Prostate gland (tissue), 2 donors: Measurements from ENCODE around the gene RNF103. TPM values are rescaled to one million over a fixed set of nuclear protein-coding genes. Genes with fewer than 3 reads are reported as not detected.
"Not testable (repeated sequence)": the region's sequence is repeated elsewhere in the genome, so short reads cannot be mapped to it uniquely, and the experiment has no call there.

ENCODE experiments used
- DNase-seq: peaks from one replicate; pipeline ENCODE4 v3.0.0-alpha.2; 2019; ENCODE audit warnings: low spot score
- H3K27ac ChIP-seq, 2 donors: fragments of 200-600 bp; sonication (generic); 2 replicates each; pipeline ENCODE4 v1.5.1; 2017 to 2019
- H3K27me3 ChIP-seq: fragments of 200-600 bp; sonication (generic); replicated peaks from 2 replicates; pipeline ENCODE4 v1.5.1; 2019; ENCODE audit not compliant: insufficient read depth
- H3K36me3 ChIP-seq, 2 donors: fragments of 200-600 bp; sonication (generic); 1 replicate in 1 of 2; 2 replicates in 1 of 2; pipeline versions ENCODE4 v1.5.1 to v1.8.1; 2017 to 2019
- H3K4me1 ChIP-seq: fragments of 200-600 bp; sonication (generic); replicated peaks from 2 replicates; pipeline ENCODE4 v1.5.1; 2019
- H3K4me3 ChIP-seq, 2 donors: fragments of 200-600 bp; sonication (generic); 2 replicates each; pipeline ENCODE4 v1.5.1; 2017 to 2019
- H3K9me3 ChIP-seq: fragments of 200-600 bp; sonication (generic); 2 replicates; pipeline ENCODE4 v1.5.1; 2017
- CTCF ChIP-seq, 4 experiments: fragments of 200-600 bp in 2 of 4; fragments of 450-650 bp in 2 of 4; sonication (generic) in 2 of 4; IDR thresholded peaks; 1 replicate in 3 of 4; 2 replicates in 1 of 4; pipeline ENCODE4 v1.5.1; 2016 to 2019; ENCODE audit warnings: antibody characterized with exemption in 4 of 4, mild to moderate bottlenecking in 2 of 4, moderate library complexity in 2 of 4
- POLR2A ChIP-seq: fragments of 450-650 bp; IDR thresholded peaks from one replicate; pipeline ENCODE4 v1.6.1; 2016; ENCODE audit warnings: antibody characterized with exemption, mild to moderate bottlenecking
- POLR2AphosphoS5 ChIP-seq: sonication (generic); formaldehyde crosslinking; IDR thresholded peaks from one replicate; pipeline ENCODE4 v1.6.1; 2017; ENCODE audit warnings: antibody characterized with exemption
- WGBS: methylation state at CpG from one replicate; pipeline ENCODE4 v1.1.5; 2018; 5-methylcytosine and 5-hydroxymethylcytosine counted together
- intact Hi-C: fragments of 100-400 bp; cut with DNase I; formaldehyde crosslinking; loops from one replicate; pipeline ENCODE4 v1.14.2; 2022
- total RNA-seq, 2 donors: library from RNA; depleted of rRNA; stranded (reverse); fragments of >200 nt; gene quantifications; one replicate each; pipeline ENCODE4 v1.1.0, GENCODE V29; 2016

Gene RNF103
- 10 to 100 TPM; 40.8 to 41.9 TPM for total RNA-seq

- Histone ChIP-seq H3K27ac (peak within 1 kb of the TSS; percentile 98 to 99), H3K27me3 (no peaks in the 10 kb centered on the region), H3K4me1 (no peaks in the 10 kb centered on the region), H3K4me3 (peak within 1 kb of the TSS; percentile 76 to 84), H3K36me3 (no peaks in the 10 kb centered on the region), H3K9me3 (no peaks in the 10 kb centered on the region)
- under 1% methylated on average over 40 of the region's 77 CpGs for WGBS
- intact Hi-C loops = loop anchor here (1.0 to 10.0 kb wide), 4 partner anchors 60 to 2001 kb away; partner anchors contain the start of genes CHMP3 and EIF2AK3
- DNase-seq = peak; percentile 97
- TF ChIP-seq POLR2A (peak; percentile 100), CTCF (IDR thresholded peaks at IDR 0.05) (peak in 2 of 4 experiments; percentile 8 to 28), POLR2AphosphoS5 (peak; percentile 100)
Observed at GRCh38 chr2:86623494-86624266, at the start of gene RNF103. RNF103 (minus strand) TSS chr2:86623865; CDS start chr2:86622886, 979 bp downstream.

GRCh38 chr2:86673011-86673410, 49.3 kb upstream of the RNF103 start:
- Histone ChIP-seq H3K27me3 (no peaks in the 10 kb centered on the region), H3K27ac (peak overlapping the region in 1 of 2 donors; percentile 72), H3K4me3 (no peak overlapping the region), H3K4me1 (peaks cover 5% of the 10 kb centered on the region), H3K9me3 (no peaks in the 10 kb centered on the region), H3K36me3 (no peaks in the 10 kb centered on the region)
- intact Hi-C loops = no loop called here
- WGBS = 100% methylated on average over 1 of the region's 1 CpG
- no peak for TF ChIP-seq POLR2AphosphoS5
- TF ChIP-seq POLR2A = no peak
- no peak for DNase-seq

GRCh38 chr2:86672027-86672545, 48.4 kb upstream of the RNF103 start:
- WGBS = 94% methylated on average over 3 of the region's 3 CpGs
- H3K4me1 ChIP-seq = peaks cover 5% of the 10 kb centered on the region
- DNase-seq = no peak
- TF ChIP-seq POLR2AphosphoS5 (no peak), POLR2A (no peak), CTCF (IDR thresholded peaks at IDR 0.05) (no peak)
- no peaks in the 10 kb centered on the region for H3K9me3 ChIP-seq
- no peaks in the 10 kb centered on the region for H3K36me3 ChIP-seq
- intact Hi-C loops = no loop called here
- no peak overlapping the region for H3K27ac ChIP-seq
- H3K27me3 ChIP-seq = no peaks in the 10 kb centered on the region
- no peak overlapping the region for H3K4me3 ChIP-seq

- H3K36me3 ChIP-seq = no peaks in the 10 kb centered on the region
- no peak overlapping the region for H3K4me3 ChIP-seq
- H3K27me3 ChIP-seq = no peaks in the 10 kb centered on the region
- no peak for TF ChIP-seq CTCF (IDR thresholded peaks at IDR 0.05)
- TF ChIP-seq POLR2AphosphoS5 = no peak
- TF ChIP-seq POLR2A = no peak
- 54% methylated on average over 5 of the region's 5 CpGs for WGBS
- H3K9me3 ChIP-seq = no peaks in the 10 kb centered on the region
- H3K4me1 ChIP-seq = peaks cover 5% of the 10 kb centered on the region
- intact Hi-C loops = no loop called here
- H3K27ac ChIP-seq = no peak overlapping the region
- no peak for DNase-seq
Observed at GRCh38 chr2:86671337-86671981, 47.8 kb upstream of the RNF103 start.

- WGBS = 76% methylated on average over 5 of the region's 5 CpGs
Observed at GRCh38 chr2:86669323-86669722, 45.7 kb upstream of the RNF103 start.

More at GRCh38 chr2:86669323-86669722, 45.7 kb upstream of the RNF103 start:
- H3K9me3 ChIP-seq, H3K4me1 ChIP-seq, H3K27me3 ChIP-seq, H3K36me3 ChIP-seq, intact Hi-C loops, DNase-seq, H3K4me3 ChIP-seq, H3K27ac ChIP-seq: not testable (repeated sequence)
